Smooth muscle cell (in vitro differentiated cells): ENCODE results near the gene LHX6. TPM values are rescaled to one million over a fixed set of nuclear protein-coding genes. Genes with fewer than 3 reads are reported as not detected.

Source experiments
- DNase-seq: peaks from one replicate; lab custom pipeline; 2025; ENCODE audit not compliant: unreplicated experiment; lab: John Stamatoyannopoulos, UW
- H2AFZ ChIP-seq: fragments of 200-600 bp; sonication (generic); 2 replicates; pipeline ENCODE4 v1.6.0; 2016; ENCODE audit warnings: antibody characterized with exemption, low read depth, mild to moderate bottlenecking
- H3F3A ChIP-seq: fragments of 200-600 bp; sonication (generic); 2 replicates; pipeline ENCODE4 v1.6.0; 2017; ENCODE audit warnings: antibody characterized with exemption, low read depth
- H3K27ac ChIP-seq: fragments of 200-600 bp; sonication (generic); 2 replicates; pipeline ENCODE4 v1.5.1; 2016; ENCODE audit warnings: low read depth, mild to moderate bottlenecking
- H3K27me3 ChIP-seq: fragments of 200-600 bp; sonication (generic); 2 replicates; pipeline ENCODE4 v1.6.1; 2016; ENCODE audit warnings: low read depth, mild to moderate bottlenecking
- H3K36me3 ChIP-seq: fragments of 200-600 bp; sonication (generic); 2 replicates; pipeline ENCODE4 v1.5.1; 2016; ENCODE audit warnings: low read depth
- H3K4me1 ChIP-seq: fragments of 200-600 bp; sonication (generic); 2 replicates; pipeline ENCODE4 v1.5.1; 2016; ENCODE audit warnings: low read depth
- H3K4me2 ChIP-seq: fragments of 200-600 bp; sonication (generic); 2 replicates; pipeline ENCODE4 v1.6.0; 2016; ENCODE audit warnings: mild to moderate bottlenecking
- H3K4me3 ChIP-seq: fragments of 200-600 bp; sonication (generic); 2 replicates; pipeline ENCODE4 v1.5.1; 2016; ENCODE audit warnings: mild to moderate bottlenecking
- H3K79me2 ChIP-seq: fragments of 200-600 bp; sonication (generic); 2 replicates; pipeline ENCODE4 v1.6.0; 2016; ENCODE audit warnings: low read depth, mild to moderate bottlenecking
- H3K9ac ChIP-seq: fragments of 200-600 bp; sonication (generic); 2 replicates; pipeline ENCODE4 v1.6.0; 2016; ENCODE audit warnings: low read depth
- H3K9me3 ChIP-seq: fragments of 200-600 bp; sonication (generic); replicated peaks from 2 replicates; pipeline ENCODE4 v1.5.1; 2016; ENCODE audit warnings: low read depth
- H4K20me1 ChIP-seq: fragments of 200-600 bp; sonication (generic); 2 replicates; pipeline ENCODE4 v1.6.0; 2016; ENCODE audit warnings: low read depth
- CTCF ChIP-seq: fragments of 200-600 bp; sonication (generic); IDR thresholded peaks from 2 replicates; pipeline ENCODE4 v1.5.1; 2017; ENCODE audit warnings: borderline replicate concordance, mild to moderate bottlenecking, antibody characterized with exemption; ENCODE audit not compliant: insufficient read depth, poor library complexity, severe bottlenecking
- WGBS: methylation state at CpG from one replicate; pipeline ENCODE4 v1.1.7; 2016; ENCODE audit warnings: low lambda C conversion rate; 5-methylcytosine and 5-hydroxymethylcytosine counted together
- polyA plus RNA-seq: library from polyadenylated mRNA; unstranded; fragments of >200 nt; fragmentation: Nextera tagmentation; extraction: Ambion mirVana; gene quantifications from 2 replicates; pipeline ENCODE4 v1.2.1, GENCODE V29; 2016
- total RNA-seq: library from RNA; depleted of rRNA; stranded (reverse); fragments of >200 nt; gene quantifications from 2 replicates; pipeline ENCODE4 v1.2.3, GENCODE V29; 2014

The LHX6 gene
- total and polyA plus RNA-seq, 2 experiments from 2014 or later = not detected

- Histone ChIP-seq H3K9me3 (no peaks in the 10 kb centered on the region), H3K36me3 (no peaks in the 10 kb centered on the region), H2AFZ (no peak overlapping the region), H4K20me1 (no peaks in the 10 kb centered on the region), H3K4me3 (no peak overlapping the region), H3K79me2 (no peaks in the 10 kb centered on the region), H3F3A (no peaks in the 10 kb centered on the region), H3K4me2 (no peak overlapping the region), H3K9ac (no peak overlapping the region), H3K27ac (no peak overlapping the region), H3K27me3 (peaks cover 10% of the 10 kb centered on the region), H3K4me1 (no peaks in the 10 kb centered on the region)
- WGBS = 60% methylated on average over 7 of the region's 7 CpGs
- no peak for DNase-seq
- TF ChIP-seq CTCF = no peak
Observed at GRCh38 chr9:122197426-122197825, 31.3 kb downstream of the LHX6 start.

- Histone ChIP-seq H3K9ac (no peak overlapping the region), H4K20me1 (no peaks in the 10 kb centered on the region), H3K4me3 (no peak overlapping the region), H3K27ac (no peak overlapping the region), H3K36me3 (no peaks in the 10 kb centered on the region), H2AFZ (no peak overlapping the region), H3K4me2 (no peak overlapping the region), H3K79me2 (no peaks in the 10 kb centered on the region), H3F3A (no peaks in the 10 kb centered on the region), H3K9me3 (no peaks in the 10 kb centered on the region), H3K27me3 (peaks cover 14% of the 10 kb centered on the region), H3K4me1 (no peaks in the 10 kb centered on the region)
- DNase-seq = no peak
- 91% methylated on average over 4 of the region's 4 CpGs for WGBS
- TF ChIP-seq CTCF = no peak
Observed at GRCh38 chr9:122195875-122196274, 32.9 kb downstream of the LHX6 start.

GRCh38 chr9:122193651-122194050 lies 35.1 kb downstream of the LHX6 start:
- Histone ChIP-seq H3K4me2 (no peak overlapping the region), H3K27me3 (peaks cover 14% of the 10 kb centered on the region), H3F3A (no peaks in the 10 kb centered on the region), H3K9me3 (no peaks in the 10 kb centered on the region), H3K79me2 (no peaks in the 10 kb centered on the region), H3K4me1 (no peaks in the 10 kb centered on the region), H3K36me3 (no peaks in the 10 kb centered on the region), H2AFZ (no peak overlapping the region), H3K9ac (no peak overlapping the region), H4K20me1 (no peaks in the 10 kb centered on the region), H3K4me3 (no peak overlapping the region), H3K27ac (no peak overlapping the region)
- WGBS = 81% methylated on average over 6 of the region's 6 CpGs
- TF ChIP-seq CTCF = no peak
- no peak for DNase-seq

GRCh38 chr9:122192914-122193525 lies 35.7 kb downstream of the LHX6 start:
- no peak overlapping the region for H3K9ac ChIP-seq
- no peaks in the 10 kb centered on the region for H3K9me3 ChIP-seq
- H3K36me3 ChIP-seq = no peaks in the 10 kb centered on the region
- no peak for DNase-seq
- peaks cover 14% of the 10 kb centered on the region for H3K27me3 ChIP-seq
- H3K4me1 ChIP-seq = no peaks in the 10 kb centered on the region
- H3K27ac ChIP-seq = no peak overlapping the region
- H3F3A ChIP-seq = no peaks in the 10 kb centered on the region
- H3K79me2 ChIP-seq = no peaks in the 10 kb centered on the region
- no peak overlapping the region for H3K4me3 ChIP-seq
- H3K4me2 ChIP-seq = no peak overlapping the region
- H2AFZ ChIP-seq = no peak overlapping the region
- TF ChIP-seq CTCF = no peak
- 88% methylated on average over 16 of the region's 16 CpGs for WGBS
- no peaks in the 10 kb centered on the region for H4K20me1 ChIP-seq
